ENCODE results near the gene KPTN.

KPTN gene

DNA sequence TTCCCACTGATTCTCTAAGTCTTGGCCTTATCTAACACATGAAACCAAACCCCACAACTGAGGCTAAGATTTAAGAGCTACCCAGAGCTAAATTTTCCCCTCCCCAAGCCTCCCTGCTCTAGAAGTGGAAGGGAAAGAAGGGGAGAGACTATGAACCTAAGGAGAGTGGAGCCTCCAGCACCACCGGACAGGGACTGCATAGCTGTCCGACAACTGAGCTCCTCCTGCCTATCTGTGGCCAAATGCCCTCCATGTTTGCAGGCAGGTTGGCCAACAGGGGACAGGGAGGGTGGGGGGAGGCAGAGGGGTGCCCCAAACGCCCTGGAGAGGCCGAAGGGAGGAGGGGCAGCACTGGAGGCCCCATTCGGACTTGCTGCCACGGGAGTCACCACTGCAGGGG lies 36.8 kb upstream of the KPTN start:
- DNase-seq (ENCODE audit: extremely low read depth, low read depth): no peak
- TF ChIP-seq, protein P1, sequence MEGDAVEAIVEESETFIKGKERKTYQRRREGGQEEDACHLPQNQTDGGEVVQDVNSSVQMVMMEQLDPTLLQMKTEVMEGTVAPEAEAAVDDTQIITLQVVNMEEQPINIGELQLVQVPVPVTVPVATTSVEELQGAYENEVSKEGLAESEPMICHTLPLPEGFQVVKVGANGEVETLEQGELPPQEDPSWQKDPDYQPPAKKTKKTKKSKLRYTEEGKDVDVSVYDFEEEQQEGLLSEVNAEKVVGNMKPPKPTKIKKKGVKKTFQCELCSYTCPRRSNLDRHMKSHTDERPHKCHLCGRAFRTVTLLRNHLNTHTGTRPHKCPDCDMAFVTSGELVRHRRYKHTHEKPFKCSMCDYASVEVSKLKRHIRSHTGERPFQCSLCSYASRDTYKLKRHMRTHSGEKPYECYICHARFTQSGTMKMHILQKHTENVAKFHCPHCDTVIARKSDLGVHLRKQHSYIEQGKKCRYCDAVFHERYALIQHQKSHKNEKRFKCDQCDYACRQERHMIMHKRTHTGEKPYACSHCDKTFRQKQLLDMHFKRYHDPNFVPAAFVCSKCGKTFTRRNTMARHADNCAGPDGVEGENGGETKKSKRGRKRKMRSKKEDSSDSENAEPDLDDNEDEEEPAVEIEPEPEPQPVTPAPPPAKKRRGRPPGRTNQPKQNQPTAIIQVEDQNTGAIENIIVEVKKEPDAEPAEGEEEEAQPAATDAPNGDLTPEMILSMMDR (IDR thresholded peaks at IDR 0.05; ENCODE audit: low read depth, low read length, missing control alignments): no peak
- no peak overlapping the region for H3K4me3 ChIP-seq (replicated peaks; ENCODE audit: low read depth, low read length)

DNA sequence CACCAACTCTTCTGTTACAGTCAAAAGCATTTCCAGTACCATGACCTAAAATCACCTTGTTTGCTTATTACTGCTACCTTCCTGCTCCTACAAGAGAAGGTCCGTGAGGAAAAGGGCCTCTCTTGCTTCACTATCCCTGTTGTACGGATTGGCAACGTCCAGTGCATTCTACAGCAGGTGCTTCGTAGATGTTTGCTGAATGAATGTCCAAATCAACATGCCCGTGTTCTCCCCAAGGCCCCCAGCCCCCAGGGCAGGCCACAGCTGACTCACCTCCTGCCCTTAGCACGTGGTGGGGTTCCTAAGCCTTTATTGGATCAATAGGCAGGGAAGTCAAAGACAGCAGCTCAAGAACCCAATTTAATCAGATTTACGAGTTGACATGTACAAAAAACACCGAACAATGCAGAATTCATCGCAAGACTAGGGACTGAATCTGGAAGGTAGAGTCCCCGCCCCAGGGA lies 36.4 kb upstream of the KPTN start:
- no peak overlapping the region for H3K4me3 ChIP-seq (replicated peaks; ENCODE audit: low read depth, low read length)
- no peak for DNase-seq (ENCODE audit: extremely low read depth, low read depth)
- TF ChIP-seq, protein P1 (IDR thresholded peaks at IDR 0.05; ENCODE audit: low read depth, low read length, missing control alignments): no peak

DNA sequence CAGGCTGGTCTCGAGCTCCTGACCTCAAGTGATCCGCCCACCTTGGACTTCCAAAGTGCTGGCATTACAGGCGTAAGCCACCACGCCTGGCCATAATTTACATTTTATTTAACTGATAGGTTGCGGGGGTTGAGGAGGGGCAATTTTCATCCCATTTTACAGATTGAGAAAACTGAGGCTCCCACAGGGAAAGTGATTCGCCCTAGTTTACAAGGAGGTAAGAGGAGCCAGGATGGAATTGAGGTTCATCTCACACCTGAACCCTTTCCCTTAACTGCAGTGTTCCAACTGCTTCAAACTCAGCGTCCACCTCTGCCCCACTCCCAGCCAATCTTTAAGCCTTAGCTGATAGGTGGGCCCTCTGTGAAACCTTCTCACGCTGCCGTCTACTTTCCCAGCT lies 34.8 kb upstream of the KPTN start:
- H3K4me3 ChIP-seq (replicated peaks; ENCODE audit: low read depth, low read length): no peak overlapping the region
- no peak for DNase-seq (ENCODE audit: extremely low read depth, low read depth)
- TF ChIP-seq, protein P1 (IDR thresholded peaks at IDR 0.05; ENCODE audit: low read depth, low read length, missing control alignments): no peak

DNA sequence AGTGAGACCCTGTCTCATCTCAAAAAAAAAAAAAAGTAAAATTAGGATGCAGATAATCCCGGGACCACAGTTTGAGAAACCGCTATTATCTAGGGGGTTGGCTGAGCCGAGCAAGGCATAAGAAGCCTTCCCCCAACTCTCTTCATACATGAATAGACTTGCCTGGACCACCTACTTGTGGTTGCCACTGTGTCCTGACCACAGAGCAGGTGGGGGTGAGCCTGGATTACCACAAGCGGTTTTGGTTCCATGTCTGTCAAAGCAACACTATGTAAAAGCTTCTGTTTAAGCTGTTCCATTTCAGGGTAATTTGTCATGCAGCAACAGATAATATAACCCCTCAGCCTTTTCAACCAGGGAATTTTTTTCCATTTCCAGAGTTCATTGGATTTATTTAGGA lies 34.1 kb upstream of the KPTN start:
- DNase-seq (ENCODE audit: extremely low read depth, low read depth): no peak
- H3K4me3 ChIP-seq (replicated peaks; ENCODE audit: low read depth, low read length): no peak overlapping the region
- TF ChIP-seq, protein P1 (IDR thresholded peaks at IDR 0.05; ENCODE audit: low read depth, low read length, missing control alignments): no peak

DNA sequence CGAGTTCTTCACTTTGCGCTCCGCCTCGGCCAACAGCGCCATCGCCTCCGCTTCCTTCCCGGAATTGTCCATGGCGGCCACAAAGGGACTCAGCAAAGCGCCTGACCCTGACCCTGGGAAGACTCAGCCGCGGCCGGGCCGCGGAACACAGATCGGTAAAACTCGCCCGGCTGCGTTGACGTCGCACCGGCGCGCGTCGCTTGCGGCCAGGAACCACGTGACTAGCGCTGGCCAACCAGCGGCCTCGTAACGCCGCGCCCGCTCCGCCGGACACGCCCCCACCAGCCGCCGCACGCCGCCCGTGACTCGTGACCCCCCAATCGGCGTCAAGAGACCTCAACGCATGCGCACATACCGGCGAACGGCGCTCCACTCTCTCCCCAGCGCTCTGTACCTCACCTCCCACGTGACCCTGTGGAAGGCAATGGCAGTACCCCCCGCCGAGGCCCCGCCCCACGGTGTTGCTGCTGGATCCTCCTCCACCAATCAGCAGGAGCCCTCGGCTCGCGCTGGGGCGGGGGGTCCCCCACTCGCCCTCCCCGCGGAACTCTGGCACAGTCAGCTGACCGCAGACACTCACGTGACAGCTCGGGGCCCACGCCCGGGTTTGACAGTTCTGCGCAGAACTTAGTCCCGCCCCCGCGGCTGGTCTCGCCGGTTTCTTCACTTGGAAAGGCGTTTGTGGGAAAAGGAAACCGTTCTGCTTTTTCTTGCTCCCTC lies 31.0 kb upstream of the KPTN start, which contains the start of gene NAPA:
Gene NAPA (minus strand): TSS at position 195 of the 720 bp plus-strand sequence. CDS start 123 bp downstream, at position 72.
- peak; percentile 99 for DNase-seq (ENCODE audit: extremely low read depth, low read depth)
- TF ChIP-seq, protein P1 (IDR thresholded peaks at IDR 0.05; ENCODE audit: low read depth, low read length, missing control alignments): no peak
- peak within 1 kb of the TSS; percentile 87 for H3K4me3 ChIP-seq (replicated peaks; ENCODE audit: low read depth, low read length)

DNA sequence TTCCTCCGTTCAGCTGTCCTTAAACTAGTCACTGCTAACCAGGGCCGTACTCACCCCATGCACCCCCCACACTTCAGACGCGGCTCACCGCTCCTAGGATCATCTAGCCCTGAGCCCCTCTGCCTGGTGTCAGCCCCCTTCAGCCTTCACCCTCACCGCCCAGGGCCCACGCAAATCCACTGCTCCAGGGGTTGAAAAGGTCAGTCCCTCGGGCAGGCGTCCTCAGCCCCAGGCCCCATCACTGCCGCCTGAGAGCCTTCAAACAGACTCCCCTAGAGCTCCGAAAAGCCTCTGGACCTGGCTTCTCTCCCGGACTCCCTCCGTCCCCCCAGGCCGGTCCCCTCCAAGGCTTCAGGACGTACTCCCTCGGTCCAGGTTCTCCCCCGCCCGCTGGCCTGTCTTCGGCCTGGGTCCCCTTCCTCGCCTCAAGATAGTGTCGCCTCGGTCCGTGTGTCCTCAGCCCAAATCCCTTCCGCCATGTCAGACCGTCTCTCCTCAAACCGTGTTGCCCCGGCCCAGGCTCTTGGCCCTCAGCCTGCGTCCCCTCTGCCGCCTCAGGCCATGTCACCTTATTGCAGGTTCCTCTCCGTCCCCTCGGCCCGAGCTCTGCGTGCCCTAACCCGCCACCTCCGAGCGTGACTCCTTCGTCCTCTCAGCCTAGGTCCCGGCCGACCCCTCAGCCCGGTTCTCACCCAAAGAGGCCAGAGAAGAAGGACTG lies 30.3 kb upstream of the KPTN start:
- TF ChIP-seq, protein P1 (IDR thresholded peaks at IDR 0.05; ENCODE audit: low read depth, low read length, missing control alignments): no peak
- peak overlapping the region; percentile 87 for H3K4me3 ChIP-seq (replicated peaks; ENCODE audit: low read depth, low read length)
- DNase-seq (ENCODE audit: extremely low read depth, low read depth): no peak
